WTC11 (cell line): ENCODE results near the gene INPP5A. TPM values are rescaled to one million over a fixed set of nuclear protein-coding genes. Genes with fewer than 3 reads are reported as not detected.

Experiments
- ATAC-seq: fragments of 200-7000 bp; cut with Tn5 transposase; 2 replicates; pipeline ENCODE4 v1.10.0; 2021; ENCODE audit warnings: mild to moderate bottlenecking, moderate library complexity
- CTCF ChIA-PET: fragments of 300-600 bp; sonication (Branson Sonifier 250); formaldehyde crosslinking; loops from one replicate; lab custom pipeline; 2021; ENCODE audit warnings: antibody characterized with exemption; lab: Charles Lee
- POLR2A ChIA-PET: fragments of 350-600 bp; sonication (Branson Sonifier 250); formaldehyde crosslinking; loops from one replicate; lab custom pipeline; 2021; ENCODE audit warnings: antibody characterized with exemption; lab: Charles Lee
- DNase-seq: peaks from one replicate; pipeline ENCODE4 v3.0.0; 2021; ENCODE audit warnings: low spot score
- H3K27ac Mint-ChIP-seq: 2 replicates; pipeline ENCODE4 v1.8.0; 2021; ENCODE audit warnings: mixed read lengths
- H3K27me3 Mint-ChIP-seq: 2 replicates; pipeline ENCODE4 v1.8.0; 2021; ENCODE audit warnings: low read depth, mild to moderate bottlenecking, moderate library complexity, mixed read lengths
- H3K36me3 Mint-ChIP-seq: 2 replicates; pipeline ENCODE4 v1.8.0; 2021; ENCODE audit warnings: mixed read lengths
- H3K4me1 Mint-ChIP-seq: 2 replicates; pipeline ENCODE4 v1.8.0; 2022; ENCODE audit warnings: mixed read lengths
- H3K4me3 Mint-ChIP-seq: 2 replicates; pipeline ENCODE4 v1.8.0; 2021; ENCODE audit warnings: mild to moderate bottlenecking, moderate library complexity, mixed read lengths
- H3K9me3 Mint-ChIP-seq: 2 replicates; pipeline ENCODE4 v1.8.0; 2021; ENCODE audit warnings: mixed read lengths
- ATF1 ChIP-seq: sonication (generic); formaldehyde crosslinking; IDR thresholded peaks from 2 replicates; pipeline ENCODE4 v1.8.1; 2023; ENCODE audit warnings: mild to moderate bottlenecking, moderate library complexity, missing genetic modification reagents
- GRHL2 ChIP-seq: fragments of 250-450 bp; sonication (Bioruptor Pico); IDR thresholded peaks from 2 replicates; pipeline ENCODE4 v1.8.0; 2022; ENCODE audit warnings: mild to moderate bottlenecking, moderate library complexity; ENCODE audit not compliant: insufficient replicate concordance, severe bottlenecking
- NR2C2 ChIP-seq: sonication (generic); formaldehyde crosslinking; IDR thresholded peaks from 2 replicates; pipeline ENCODE4 v1.8.0; 2022; ENCODE audit warnings: mild to moderate bottlenecking, missing genetic modification reagents
- OVOL2 ChIP-seq: fragments of 250-450 bp; sonication (Bioruptor Pico); IDR thresholded peaks from 2 replicates; pipeline ENCODE4 v1.9.0; 2021; ENCODE audit warnings: mild to moderate bottlenecking, borderline replicate concordance
- RELA ChIP-seq: sonication (generic); formaldehyde crosslinking; IDR thresholded peaks from 2 replicates; pipeline ENCODE4 v1.8.1; 2022; ENCODE audit warnings: missing genetic modification reagents, mild to moderate bottlenecking, borderline replicate concordance
- ZNF138 ChIP-seq: sonication (generic); formaldehyde crosslinking; conservative IDR thresholded peaks from 2 replicates; pipeline ENCODE4 v1.8.1; 2022; ENCODE audit warnings: mild to moderate bottlenecking, moderate library complexity, missing genetic modification reagents
- ZNF219 ChIP-seq: sonication (generic); formaldehyde crosslinking; IDR thresholded peaks from 2 replicates; pipeline ENCODE4 v1.8.0; 2023; ENCODE audit warnings: missing genetic modification reagents, mild to moderate bottlenecking, borderline replicate concordance
- ZNF423 ChIP-seq: fragments of 250-450 bp; sonication (Bioruptor Pico); IDR thresholded peaks from 2 replicates; pipeline ENCODE4 v2.1.2; 2022; ENCODE audit warnings: mild to moderate bottlenecking, moderate library complexity
- ZNF671 ChIP-seq: fragments of 250-450 bp; sonication (Bioruptor Pico); IDR thresholded peaks from 2 replicates; pipeline ENCODE4 v1.8.0; 2021; ENCODE audit warnings: mild to moderate bottlenecking
- total RNA-seq: library from RNA; stranded (reverse); gene quantifications from 3 replicates; pipeline ENCODE4 v1.2.3, GENCODE V29; 2021
- TF ChIP-seq, protein P1 (sequence below): sonication (generic); formaldehyde crosslinking; conservative IDR thresholded peaks from 2 replicates; pipeline ENCODE4 v1.8.1; 2023; ENCODE audit warnings: mild to moderate bottlenecking, low read depth, missing genetic modification reagents, moderate library complexity
- TF ChIP-seq, protein P2 (sequence below): sonication (generic); formaldehyde crosslinking; IDR thresholded peaks from 2 replicates; pipeline ENCODE4 v1.8.1; 2022; ENCODE audit warnings: missing genetic modification reagents, borderline replicate concordance
- TF ChIP-seq, protein P3 (sequence below): sonication (generic); formaldehyde crosslinking; IDR thresholded peaks from 2 replicates; pipeline ENCODE4 v1.8.1; 2022; ENCODE audit warnings: mild to moderate bottlenecking, moderate library complexity, missing genetic modification reagents
- TF ChIP-seq, protein P4 (sequence below): sonication (generic); formaldehyde crosslinking; IDR thresholded peaks from 2 replicates; pipeline ENCODE4 v1.8.0; 2023; ENCODE audit warnings: missing genetic modification reagents
- TF ChIP-seq, protein P5 (sequence below): sonication (generic); formaldehyde crosslinking; IDR thresholded peaks from 2 replicates; pipeline ENCODE4 v1.8.1; 2023; ENCODE audit warnings: mild to moderate bottlenecking, missing genetic modification reagents, moderate library complexity

INPP5A gene
- total RNA-seq, 1 experiment from 2014 or later = 22.1 TPM

DNA sequence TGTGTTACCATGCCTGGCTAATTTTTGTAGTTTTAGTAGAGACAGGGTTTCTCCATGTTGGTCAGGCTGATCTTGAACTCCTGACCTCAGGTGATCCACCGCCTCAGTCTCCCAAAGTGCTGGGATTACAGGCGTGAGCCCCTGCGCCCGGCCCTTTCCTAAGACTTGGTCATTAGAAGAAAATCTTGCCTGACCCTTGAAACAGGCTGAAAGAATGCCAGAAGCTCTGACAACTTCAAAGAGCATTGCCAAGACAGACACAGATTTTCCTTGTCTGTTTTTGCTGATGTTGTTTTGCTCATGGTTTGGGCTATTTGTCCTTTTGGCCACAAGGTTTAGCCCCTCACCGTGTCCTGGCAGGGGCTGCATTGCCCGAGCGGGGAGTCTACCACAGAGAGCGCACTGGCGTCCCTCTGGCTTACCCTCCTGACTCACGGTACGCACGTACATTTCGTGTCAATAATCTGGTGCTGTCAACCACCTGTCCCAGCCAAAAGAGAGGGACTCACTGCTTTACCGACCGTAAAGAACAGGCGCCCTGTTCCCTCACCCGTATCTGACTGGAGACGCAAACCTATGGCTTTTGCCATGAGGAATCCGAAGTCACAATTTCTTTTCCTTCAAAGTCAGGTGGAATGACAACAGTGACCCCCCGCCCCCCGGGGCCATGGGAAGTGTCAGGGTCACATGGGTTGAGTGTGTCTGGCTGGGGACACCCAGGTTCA is 10.1 kb upstream of the INPP5A start (continued):
- TF ChIP-seq, protein P1, sequence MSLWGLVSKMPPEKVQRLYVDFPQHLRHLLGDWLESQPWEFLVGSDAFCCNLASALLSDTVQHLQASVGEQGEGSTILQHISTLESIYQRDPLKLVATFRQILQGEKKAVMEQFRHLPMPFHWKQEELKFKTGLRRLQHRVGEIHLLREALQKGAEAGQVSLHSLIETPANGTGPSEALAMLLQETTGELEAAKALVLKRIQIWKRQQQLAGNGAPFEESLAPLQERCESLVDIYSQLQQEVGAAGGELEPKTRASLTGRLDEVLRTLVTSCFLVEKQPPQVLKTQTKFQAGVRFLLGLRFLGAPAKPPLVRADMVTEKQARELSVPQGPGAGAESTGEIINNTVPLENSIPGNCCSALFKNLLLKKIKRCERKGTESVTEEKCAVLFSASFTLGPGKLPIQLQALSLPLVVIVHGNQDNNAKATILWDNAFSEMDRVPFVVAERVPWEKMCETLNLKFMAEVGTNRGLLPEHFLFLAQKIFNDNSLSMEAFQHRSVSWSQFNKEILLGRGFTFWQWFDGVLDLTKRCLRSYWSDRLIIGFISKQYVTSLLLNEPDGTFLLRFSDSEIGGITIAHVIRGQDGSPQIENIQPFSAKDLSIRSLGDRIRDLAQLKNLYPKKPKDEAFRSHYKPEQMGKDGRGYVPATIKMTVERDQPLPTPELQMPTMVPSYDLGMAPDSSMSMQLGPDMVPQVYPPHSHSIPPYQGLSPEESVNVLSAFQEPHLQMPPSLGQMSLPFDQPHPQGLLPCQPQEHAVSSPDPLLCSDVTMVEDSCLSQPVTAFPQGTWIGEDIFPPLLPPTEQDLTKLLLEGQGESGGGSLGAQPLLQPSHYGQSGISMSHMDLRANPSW (CRISPR knock-in tag) = no peak
- no peak for TF ChIP-seq ZNF671 (CRISPR knock-in tag)
- no peak for TF ChIP-seq ZNF219 (CRISPR knock-in tag)
- no peak for TF ChIP-seq OVOL2 (CRISPR knock-in tag)
- TF ChIP-seq, protein P2, sequence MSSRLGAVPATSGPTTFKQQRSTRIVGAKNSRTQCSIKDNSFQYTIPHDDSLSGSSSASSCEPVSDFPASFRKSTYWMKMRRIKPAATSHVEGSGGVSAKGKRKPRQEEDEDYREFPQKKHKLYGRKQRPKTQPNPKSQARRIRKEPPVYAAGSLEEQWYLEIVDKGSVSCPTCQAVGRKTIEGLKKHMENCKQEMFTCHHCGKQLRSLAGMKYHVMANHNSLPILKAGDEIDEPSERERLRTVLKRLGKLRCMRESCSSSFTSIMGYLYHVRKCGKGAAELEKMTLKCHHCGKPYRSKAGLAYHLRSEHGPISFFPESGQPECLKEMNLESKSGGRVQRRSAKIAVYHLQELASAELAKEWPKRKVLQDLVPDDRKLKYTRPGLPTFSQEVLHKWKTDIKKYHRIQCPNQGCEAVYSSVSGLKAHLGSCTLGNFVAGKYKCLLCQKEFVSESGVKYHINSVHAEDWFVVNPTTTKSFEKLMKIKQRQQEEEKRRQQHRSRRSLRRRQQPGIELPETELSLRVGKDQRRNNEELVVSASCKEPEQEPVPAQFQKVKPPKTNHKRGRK (CRISPR knock-in tag) = no peak
- TF ChIP-seq, protein P3, sequence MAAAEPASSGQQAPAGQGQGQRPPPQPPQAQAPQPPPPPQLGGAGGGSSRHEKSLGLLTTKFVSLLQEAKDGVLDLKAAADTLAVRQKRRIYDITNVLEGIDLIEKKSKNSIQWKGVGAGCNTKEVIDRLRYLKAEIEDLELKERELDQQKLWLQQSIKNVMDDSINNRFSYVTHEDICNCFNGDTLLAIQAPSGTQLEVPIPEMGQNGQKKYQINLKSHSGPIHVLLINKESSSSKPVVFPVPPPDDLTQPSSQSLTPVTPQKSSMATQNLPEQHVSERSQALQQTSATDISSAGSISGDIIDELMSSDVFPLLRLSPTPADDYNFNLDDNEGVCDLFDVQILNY (CRISPR knock-in tag) = no peak
- TF ChIP-seq, all 79 proteins: peak for 0

DNA sequence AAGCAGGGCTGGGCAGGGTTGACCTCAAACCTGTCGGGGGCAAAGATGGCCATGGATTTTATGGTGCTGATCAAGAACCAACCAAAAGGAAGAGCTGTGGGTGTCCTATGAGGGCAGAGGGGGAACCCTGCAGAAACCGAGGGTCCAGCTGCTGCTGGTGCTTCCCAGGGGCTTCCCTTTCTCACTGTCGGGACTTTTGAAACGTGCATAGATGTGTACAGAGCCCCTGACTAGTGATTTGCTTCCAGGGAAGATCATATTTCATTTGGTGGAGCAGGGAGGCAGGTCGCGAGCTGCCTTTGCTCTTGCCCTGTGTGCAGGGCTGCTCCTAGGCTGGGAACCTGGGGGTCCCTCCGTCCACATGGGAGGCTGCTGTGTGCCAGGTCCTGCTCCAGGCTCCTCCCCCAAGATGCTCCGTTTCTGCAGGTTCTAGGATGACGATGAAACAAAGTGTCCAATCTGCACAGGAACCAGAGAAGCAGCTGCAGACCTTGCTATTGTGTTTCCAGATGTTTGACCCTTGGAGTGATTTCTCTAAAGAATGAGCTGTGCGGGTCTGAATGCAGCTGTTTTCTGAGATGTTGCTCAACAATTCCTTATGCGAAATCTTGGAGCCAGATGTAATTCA is 9.4 kb upstream of the INPP5A start:
- Mint-ChIP-seq H3K36me3 (peaks cover 5% of the 10 kb centered on the region), H3K4me3 (no peak overlapping the region), H3K27ac (no peak overlapping the region), H3K27me3 (peaks cover 49% of the 10 kb centered on the region), H3K4me1 (no peaks in the 10 kb centered on the region), H3K9me3 (peaks cover 18% of the 10 kb centered on the region)
- POLR2A ChIA-PET = no interaction called here
- no peak for TF ChIP-seq ATF1 (CRISPR knock-in tag)
- TF ChIP-seq, protein P4, sequence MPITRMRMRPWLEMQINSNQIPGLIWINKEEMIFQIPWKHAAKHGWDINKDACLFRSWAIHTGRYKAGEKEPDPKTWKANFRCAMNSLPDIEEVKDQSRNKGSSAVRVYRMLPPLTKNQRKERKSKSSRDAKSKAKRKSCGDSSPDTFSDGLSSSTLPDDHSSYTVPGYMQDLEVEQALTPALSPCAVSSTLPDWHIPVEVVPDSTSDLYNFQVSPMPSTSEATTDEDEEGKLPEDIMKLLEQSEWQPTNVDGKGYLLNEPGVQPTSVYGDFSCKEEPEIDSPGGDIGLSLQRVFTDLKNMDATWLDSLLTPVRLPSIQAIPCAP (CRISPR knock-in tag) = no peak
- TF ChIP-seq GRHL2 (CRISPR knock-in tag) = no peak
- TF ChIP-seq ZNF423 (CRISPR knock-in tag) = no peak
- TF ChIP-seq, protein P1 (CRISPR knock-in tag) = no peak
- TF ChIP-seq ZNF138 (CRISPR knock-in tag) = no peak
- TF ChIP-seq NR2C2 (CRISPR knock-in tag) = no peak
- CTCF ChIA-PET = interaction anchor here (1.2 kb wide), 1 partner anchor 10 kb away, joined by 6 read pairs; no protein-coding TSS in a partner anchor
- peak; percentile 7 for DNase-seq
- ATAC-seq = no peak

DNA sequence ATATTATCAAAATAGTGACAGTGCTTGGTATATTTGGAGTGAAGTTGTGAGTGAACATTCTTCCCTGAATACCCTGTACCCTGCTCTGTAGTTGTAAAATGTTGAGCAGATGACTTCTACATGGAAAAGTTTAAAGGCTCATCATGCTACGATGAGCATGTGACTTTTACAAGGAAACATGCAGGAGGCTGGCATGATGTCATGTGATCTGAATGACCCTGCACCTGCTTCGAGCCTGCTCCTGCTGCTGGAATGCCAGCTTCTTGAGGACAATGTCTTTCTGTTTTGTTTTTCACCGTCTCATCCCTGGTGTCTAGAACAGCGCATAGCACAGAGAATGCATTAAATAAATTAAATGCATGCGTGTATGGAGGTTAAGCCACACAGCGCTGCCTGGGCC is 5.4 kb upstream of the INPP5A start:
- Mint-ChIP-seq H3K4me1 (peaks cover 19% of the 10 kb centered on the region), H3K27me3 (peaks cover 36% of the 10 kb centered on the region), H3K27ac (no peak overlapping the region), H3K4me3 (no peak overlapping the region), H3K9me3 (peaks cover 18% of the 10 kb centered on the region), H3K36me3 (peaks cover 5% of the 10 kb centered on the region)
- CTCF ChIA-PET = interaction anchor here (1.7 kb wide), 1 partner anchor 171 kb away, joined by 4 read pairs; no protein-coding TSS in a partner anchor
- no peak for TF ChIP-seq RELA (CRISPR knock-in tag)
- TF ChIP-seq, protein P5, sequence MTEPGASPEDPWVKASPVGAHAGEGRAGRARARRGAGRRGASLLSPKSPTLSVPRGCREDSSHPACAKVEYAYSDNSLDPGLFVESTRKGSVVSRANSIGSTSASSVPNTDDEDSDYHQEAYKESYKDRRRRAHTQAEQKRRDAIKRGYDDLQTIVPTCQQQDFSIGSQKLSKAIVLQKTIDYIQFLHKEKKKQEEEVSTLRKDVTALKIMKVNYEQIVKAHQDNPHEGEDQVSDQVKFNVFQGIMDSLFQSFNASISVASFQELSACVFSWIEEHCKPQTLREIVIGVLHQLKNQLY (CRISPR knock-in tag) = no peak
- DNase-seq = no peak
- POLR2A ChIA-PET = no interaction called here
- ATAC-seq = no peak
